ENCODE results near the gene TRIM9.

The TRIM9 gene

GRCh38 chr14:50937325-50937724 lies 157.6 kb downstream of the TRIM9 start:
- Histone ChIP-seq H2BK120ac (ENCODE audit: low read depth, low read length) (no peak overlapping the region), H2BK15ac (ENCODE audit: low read depth, poor library complexity, severe bottlenecking) (no peak overlapping the region), H3K14ac (ENCODE audit: low read length in 2 of 2) (no peak overlapping the region), H3K36me3 (ENCODE audit: control insufficient read depth in 1 of 2, insufficient read depth in 2 of 2, low read depth in 1 of 2, low read length in 2 of 2) (peaks cover 2 to 41% of the 10 kb centered on the region in 2 experiments), H4K8ac (ENCODE audit: low read length) (no peak overlapping the region), H3K79me1 (replicated peaks; ENCODE audit: low read length, poor library complexity, severe bottlenecking) (peaks cover 8% of the 10 kb centered on the region), H3K23ac (ENCODE audit: low read length in 2 of 2) (no peak overlapping the region), H3K4ac (ENCODE audit: low read depth in 1 of 2, low read length in 2 of 2) (no peak overlapping the region), H3K9me3 (ENCODE audit: control insufficient read depth, low read length) (no peaks in the 10 kb centered on the region), H3K9ac (ENCODE audit: low read length) (peak overlapping the region; percentile 26), H2AK5ac (ENCODE audit: low read length, severe bottlenecking) (no peak overlapping the region), H3K27ac (ENCODE audit: low read length, poor library complexity, severe bottlenecking) (no peak overlapping the region), H3K4me3 (ENCODE audit: insufficient read depth in 1 of 2, low read depth in 1 of 2, low read length in 2 of 2) (no peak overlapping the region), H3K4me1 (ENCODE audit: control insufficient read depth, insufficient read depth, low read depth, low read length) (peaks cover 5% of the 10 kb centered on the region), H3K4me2 (ENCODE audit: low read length, poor library complexity, severe bottlenecking) (no peak overlapping the region), H2BK12ac (ENCODE audit: low read length in 2 of 2) (no peak overlapping the region), H4K91ac (ENCODE audit: low read length) (no peak overlapping the region), H2AFZ (ENCODE audit: low read depth, low read length) (no peak overlapping the region), H2BK5ac (ENCODE audit: low read depth, low read length, poor library complexity, severe bottlenecking) (no peak overlapping the region), H3K18ac (ENCODE audit: low read depth in 1 of 2, low read length in 2 of 2) (no peak overlapping the region), H3K27me3 (ENCODE audit: control insufficient read depth in 1 of 2, insufficient read depth in 1 of 2, low read length in 2 of 2) (no peaks in the 10 kb centered on the region)
- peak; percentile 68 for DNase-seq
- WGBS: 33% methylated on average over 1 of the region's 2 CpGs

- no CpG with 5 or more reads among the region's 2 CpGs for WGBS
- no peak overlapping the region for H3K14ac ChIP-seq (ENCODE audit: low read length in 2 of 2)
Observed at GRCh38 chr14:50936882-50937281, 158.0 kb downstream of the TRIM9 start.

GRCh38 chr14:50936016-50936340 lies 158.9 kb downstream of the TRIM9 start:
- no peak for DNase-seq
- H2BK120ac ChIP-seq (ENCODE audit: low read depth, low read length): no peak overlapping the region
- H3K23ac ChIP-seq (ENCODE audit: low read length in 2 of 2): no peak overlapping the region
- H2BK12ac ChIP-seq (ENCODE audit: low read length in 2 of 2): no peak overlapping the region
- H3K4me1 ChIP-seq (ENCODE audit: control insufficient read depth, insufficient read depth, low read depth, low read length): peaks cover 5% of the 10 kb centered on the region
- no peaks in the 10 kb centered on the region for H3K9me3 ChIP-seq (ENCODE audit: control insufficient read depth, low read length)
- peak overlapping the region in 1 of 2 experiments; percentile 48 for H3K18ac ChIP-seq (ENCODE audit: low read depth in 1 of 2, low read length in 2 of 2)
- H3K36me3 ChIP-seq (ENCODE audit: control insufficient read depth in 1 of 2, insufficient read depth in 2 of 2, low read depth in 1 of 2, low read length in 2 of 2): peaks cover 5 to 47% of the 10 kb centered on the region in 2 experiments
- H2BK5ac ChIP-seq (ENCODE audit: low read depth, low read length, poor library complexity, severe bottlenecking): no peak overlapping the region
- H4K8ac ChIP-seq (ENCODE audit: low read length): no peak overlapping the region
- H2AK5ac ChIP-seq (ENCODE audit: low read length, severe bottlenecking): no peak overlapping the region
- 50% methylated on average over 2 of the region's 2 CpGs for WGBS
- H3K9ac ChIP-seq (ENCODE audit: low read length): no peak overlapping the region
- no peak overlapping the region for H4K91ac ChIP-seq (ENCODE audit: low read length)
- H2AFZ ChIP-seq (ENCODE audit: low read depth, low read length): no peak overlapping the region
- no peak overlapping the region for H3K14ac ChIP-seq (ENCODE audit: low read length in 2 of 2)
- no peak overlapping the region for H3K4me2 ChIP-seq (ENCODE audit: low read length, poor library complexity, severe bottlenecking)
- no peak overlapping the region for H3K4me3 ChIP-seq (ENCODE audit: insufficient read depth in 1 of 2, low read depth in 1 of 2, low read length in 2 of 2)
- no peak overlapping the region for H3K27ac ChIP-seq (ENCODE audit: low read length, poor library complexity, severe bottlenecking)
- H2BK15ac ChIP-seq (ENCODE audit: low read depth, poor library complexity, severe bottlenecking): no peak overlapping the region
- no peaks in the 10 kb centered on the region for H3K27me3 ChIP-seq (ENCODE audit: control insufficient read depth in 1 of 2, insufficient read depth in 1 of 2, low read length in 2 of 2)
- H3K4ac ChIP-seq (ENCODE audit: low read depth in 1 of 2, low read length in 2 of 2): no peak overlapping the region
- H3K79me1 ChIP-seq (replicated peaks; ENCODE audit: low read length, poor library complexity, severe bottlenecking): peaks cover 8% of the 10 kb centered on the region

More at GRCh38 chr14:50936882-50937281, 158.0 kb downstream of the TRIM9 start:
- H2BK5ac ChIP-seq (ENCODE audit: low read depth, low read length, poor library complexity, severe bottlenecking): no peak overlapping the region
- H3K4me2 ChIP-seq (ENCODE audit: low read length, poor library complexity, severe bottlenecking): no peak overlapping the region
- no peak overlapping the region for H3K23ac ChIP-seq (ENCODE audit: low read length in 2 of 2)
- H3K9me3 ChIP-seq (ENCODE audit: control insufficient read depth, low read length): no peaks in the 10 kb centered on the region
- peaks cover 8% of the 10 kb centered on the region for H3K79me1 ChIP-seq (replicated peaks; ENCODE audit: low read length, poor library complexity, severe bottlenecking)
- H3K27me3 ChIP-seq (ENCODE audit: control insufficient read depth in 1 of 2, insufficient read depth in 1 of 2, low read length in 2 of 2): no peaks in the 10 kb centered on the region
- no peak overlapping the region for H2AK5ac ChIP-seq (ENCODE audit: low read length, severe bottlenecking)
- H3K4me3 ChIP-seq (ENCODE audit: insufficient read depth in 1 of 2, low read depth in 1 of 2, low read length in 2 of 2): no peak overlapping the region
- H4K8ac ChIP-seq (ENCODE audit: low read length): no peak overlapping the region
- H4K91ac ChIP-seq (ENCODE audit: low read length): no peak overlapping the region
- H3K4ac ChIP-seq (ENCODE audit: low read depth in 1 of 2, low read length in 2 of 2): no peak overlapping the region
- no peak overlapping the region for H2AFZ ChIP-seq (ENCODE audit: low read depth, low read length)
- H3K4me1 ChIP-seq (ENCODE audit: control insufficient read depth, insufficient read depth, low read depth, low read length): peaks cover 5% of the 10 kb centered on the region
- H2BK120ac ChIP-seq (ENCODE audit: low read depth, low read length): no peak overlapping the region
- H3K36me3 ChIP-seq (ENCODE audit: control insufficient read depth in 1 of 2, insufficient read depth in 2 of 2, low read depth in 1 of 2, low read length in 2 of 2): peaks cover 2 to 41% of the 10 kb centered on the region in 2 experiments
- no peak overlapping the region for H2BK15ac ChIP-seq (ENCODE audit: low read depth, poor library complexity, severe bottlenecking)
- no peak overlapping the region for H2BK12ac ChIP-seq (ENCODE audit: low read length in 2 of 2)
- DNase-seq: no peak
- H3K18ac ChIP-seq (ENCODE audit: low read depth in 1 of 2, low read length in 2 of 2): no peak overlapping the region
- H3K27ac ChIP-seq (ENCODE audit: low read length, poor library complexity, severe bottlenecking): no peak overlapping the region
- H3K9ac ChIP-seq (ENCODE audit: low read length): peak overlapping the region; percentile 26

GRCh38 chr14:50935126-50936015 lies 159.5 kb downstream of the TRIM9 start:
- H2AK5ac ChIP-seq (ENCODE audit: low read length, severe bottlenecking): no peak overlapping the region
- no peak overlapping the region for H3K27ac ChIP-seq (ENCODE audit: low read length, poor library complexity, severe bottlenecking)
- peaks cover 5 to 53% of the 10 kb centered on the region in 2 experiments for H3K36me3 ChIP-seq (ENCODE audit: control insufficient read depth in 1 of 2, insufficient read depth in 2 of 2, low read depth in 1 of 2, low read length in 2 of 2)
- peak overlapping the region in 1 of 2 experiments; percentile 48 for H3K18ac ChIP-seq (ENCODE audit: low read depth in 1 of 2, low read length in 2 of 2)
- no peak overlapping the region for H2BK5ac ChIP-seq (ENCODE audit: low read depth, low read length, poor library complexity, severe bottlenecking)
- H3K9me3 ChIP-seq (ENCODE audit: control insufficient read depth, low read length): no peaks in the 10 kb centered on the region
- H3K27me3 ChIP-seq (ENCODE audit: control insufficient read depth in 1 of 2, insufficient read depth in 1 of 2, low read length in 2 of 2): no peaks in the 10 kb centered on the region
- no peak overlapping the region for H4K8ac ChIP-seq (ENCODE audit: low read length)
- WGBS: 65% methylated on average over 4 of the region's 5 CpGs
- H3K4ac ChIP-seq (ENCODE audit: low read depth in 1 of 2, low read length in 2 of 2): no peak overlapping the region
- H2BK12ac ChIP-seq (ENCODE audit: low read length in 2 of 2): no peak overlapping the region
- no peak overlapping the region for H4K91ac ChIP-seq (ENCODE audit: low read length)
- H3K23ac ChIP-seq (ENCODE audit: low read length in 2 of 2): no peak overlapping the region
- no peak overlapping the region for H3K14ac ChIP-seq (ENCODE audit: low read length in 2 of 2)
- H2BK15ac ChIP-seq (ENCODE audit: low read depth, poor library complexity, severe bottlenecking): no peak overlapping the region
- H3K9ac ChIP-seq (ENCODE audit: low read length): no peak overlapping the region
- no peak overlapping the region for H2AFZ ChIP-seq (ENCODE audit: low read depth, low read length)
- no peak overlapping the region for H2BK120ac ChIP-seq (ENCODE audit: low read depth, low read length)
- peaks cover 5% of the 10 kb centered on the region for H3K4me1 ChIP-seq (ENCODE audit: control insufficient read depth, insufficient read depth, low read depth, low read length)
- H3K79me1 ChIP-seq (replicated peaks; ENCODE audit: low read length, poor library complexity, severe bottlenecking): peaks cover 7% of the 10 kb centered on the region
- no peak overlapping the region for H3K4me2 ChIP-seq (ENCODE audit: low read length, poor library complexity, severe bottlenecking)
- DNase-seq: no peak
- H3K4me3 ChIP-seq (ENCODE audit: insufficient read depth in 1 of 2, low read depth in 1 of 2, low read length in 2 of 2): no peak overlapping the region

Data from mesenchymal stem cell (in vitro differentiated cells and primary cell).